ENCODE results near the gene THBS2. TPM values are rescaled to one million over a fixed set of nuclear protein-coding genes. Genes with fewer than 3 reads are reported as not detected.
"Not testable (repeated sequence)": the region's sequence is repeated elsewhere in the genome, so short reads cannot be mapped to it uniquely, and the experiment has no call there.

Gene THBS2
- 86.4 TPM for total RNA-seq

DNA sequence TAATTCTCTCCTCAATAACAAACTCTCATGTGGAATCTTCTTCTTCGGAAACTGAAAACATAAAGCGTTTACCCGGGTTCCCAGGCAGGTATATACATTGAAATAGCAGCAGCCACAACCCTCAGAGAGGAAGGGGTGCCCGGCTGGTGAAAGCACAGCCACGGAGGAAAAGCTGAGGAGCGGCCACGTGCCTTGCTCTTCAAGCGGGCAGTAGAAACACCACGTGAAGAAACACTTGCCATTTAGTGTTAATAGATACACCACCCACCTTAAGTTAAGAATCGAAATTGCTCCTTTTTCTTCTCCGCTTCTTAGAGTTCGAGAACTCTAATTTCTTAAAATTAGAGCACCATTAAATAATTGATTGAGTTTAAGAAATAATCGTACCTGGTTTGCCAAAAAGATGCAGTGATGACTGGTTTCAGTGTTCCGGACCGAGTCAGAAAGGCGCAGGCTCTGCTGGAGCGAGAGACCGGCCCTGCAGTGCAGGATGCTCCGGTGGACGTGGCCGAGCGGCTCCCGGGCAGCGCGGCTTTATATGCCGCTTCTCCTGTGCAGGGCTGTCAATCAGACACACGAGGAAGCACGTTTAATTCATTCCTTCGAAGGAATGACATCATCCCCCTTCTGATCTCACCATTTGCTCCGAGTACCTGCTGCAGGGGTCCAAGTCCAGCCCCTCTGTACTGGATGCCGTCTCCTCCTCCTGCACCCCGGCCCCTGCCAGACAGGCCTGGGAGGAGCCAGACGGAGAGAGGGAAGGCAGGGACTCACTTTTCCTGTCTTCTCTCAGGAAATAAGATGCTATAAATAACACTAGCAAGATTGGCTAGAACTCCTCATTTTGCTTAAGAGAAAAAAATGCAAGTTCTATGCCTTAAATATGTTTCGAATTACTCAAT is at the start of gene THBS2:
TSS of gene THBS2 (minus strand) at position 510 of the 902 bp plus-strand sequence. CDS start 3,062 bp downstream, outside the sequence.
- Histone ChIP-seq H3K9me3 (no peaks in the 10 kb centered on the region), H3K36me3 (peaks cover 0 to 6% of the 10 kb centered on the region in 2 donors), H3K27me3 (no peaks in the 10 kb centered on the region), H3K4me3 (peak within 1 kb of the TSS; percentile 51 to 52), H3K4me1 (peaks cover 24% of the 10 kb centered on the region), H3K27ac (peak within 1 kb of the TSS; percentile 87)
- DNase-seq (ENCODE audit: extremely low spot score in 2 of 2) = peak in 1 of 2 donors; percentile 96
- intact Hi-C loops (cut with DNase I) = no loop called here
- TF ChIP-seq POLR2A (IDR thresholded peaks at IDR 0.05) = peak in 1 of 2 donors; percentile 86
- peak; percentile 19 to 97 for TF ChIP-seq POLR2AphosphoS5 (IDR thresholded peaks at IDR 0.05; ENCODE audit: insufficient read depth in 1 of 2, low read depth in 1 of 2)
- TF ChIP-seq, protein P1, sequence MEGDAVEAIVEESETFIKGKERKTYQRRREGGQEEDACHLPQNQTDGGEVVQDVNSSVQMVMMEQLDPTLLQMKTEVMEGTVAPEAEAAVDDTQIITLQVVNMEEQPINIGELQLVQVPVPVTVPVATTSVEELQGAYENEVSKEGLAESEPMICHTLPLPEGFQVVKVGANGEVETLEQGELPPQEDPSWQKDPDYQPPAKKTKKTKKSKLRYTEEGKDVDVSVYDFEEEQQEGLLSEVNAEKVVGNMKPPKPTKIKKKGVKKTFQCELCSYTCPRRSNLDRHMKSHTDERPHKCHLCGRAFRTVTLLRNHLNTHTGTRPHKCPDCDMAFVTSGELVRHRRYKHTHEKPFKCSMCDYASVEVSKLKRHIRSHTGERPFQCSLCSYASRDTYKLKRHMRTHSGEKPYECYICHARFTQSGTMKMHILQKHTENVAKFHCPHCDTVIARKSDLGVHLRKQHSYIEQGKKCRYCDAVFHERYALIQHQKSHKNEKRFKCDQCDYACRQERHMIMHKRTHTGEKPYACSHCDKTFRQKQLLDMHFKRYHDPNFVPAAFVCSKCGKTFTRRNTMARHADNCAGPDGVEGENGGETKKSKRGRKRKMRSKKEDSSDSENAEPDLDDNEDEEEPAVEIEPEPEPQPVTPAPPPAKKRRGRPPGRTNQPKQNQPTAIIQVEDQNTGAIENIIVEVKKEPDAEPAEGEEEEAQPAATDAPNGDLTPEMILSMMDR (IDR thresholded peaks at IDR 0.05) = no peak

DNA sequence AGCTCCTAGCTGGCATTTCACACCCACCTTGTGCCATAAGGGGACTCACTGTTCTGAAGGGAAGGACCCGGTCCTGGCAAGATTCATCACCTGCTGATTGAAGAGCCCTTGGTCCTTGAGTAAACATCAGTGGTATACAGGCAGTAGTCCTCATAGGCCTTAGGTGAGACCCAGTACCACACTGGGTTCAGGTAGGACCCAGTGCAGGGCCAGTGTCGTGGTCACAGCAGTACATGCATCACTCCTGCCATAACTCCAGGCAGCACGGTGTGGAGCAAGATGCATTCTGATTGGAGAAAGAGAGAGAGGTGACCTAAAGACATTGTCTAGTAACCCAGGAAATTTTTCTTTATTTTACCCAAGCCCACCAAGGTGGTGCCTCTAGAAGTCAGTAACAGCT is 49.1 kb upstream of the THBS2 start:
- Histone ChIP-seq H3K27me3 (no peaks in the 10 kb centered on the region), H3K4me1 (no peaks in the 10 kb centered on the region), H3K27ac (no peak overlapping the region), H3K4me3 (no peak overlapping the region), H3K36me3 (no peaks in the 10 kb centered on the region), H3K9me3 (no peaks in the 10 kb centered on the region)
- intact Hi-C loops (cut with DNase I) = no loop called here
- DNase-seq (ENCODE audit: extremely low spot score in 2 of 2) = peak in 1 of 2 donors; percentile 56
- TF ChIP-seq POLR2AphosphoS5 (IDR thresholded peaks at IDR 0.05; ENCODE audit: insufficient read depth in 1 of 2, low read depth in 1 of 2) (no peak), POLR2A (IDR thresholded peaks at IDR 0.05) (no peak)
- TF ChIP-seq, protein P1 (IDR thresholded peaks at IDR 0.05) = no peak

DNA sequence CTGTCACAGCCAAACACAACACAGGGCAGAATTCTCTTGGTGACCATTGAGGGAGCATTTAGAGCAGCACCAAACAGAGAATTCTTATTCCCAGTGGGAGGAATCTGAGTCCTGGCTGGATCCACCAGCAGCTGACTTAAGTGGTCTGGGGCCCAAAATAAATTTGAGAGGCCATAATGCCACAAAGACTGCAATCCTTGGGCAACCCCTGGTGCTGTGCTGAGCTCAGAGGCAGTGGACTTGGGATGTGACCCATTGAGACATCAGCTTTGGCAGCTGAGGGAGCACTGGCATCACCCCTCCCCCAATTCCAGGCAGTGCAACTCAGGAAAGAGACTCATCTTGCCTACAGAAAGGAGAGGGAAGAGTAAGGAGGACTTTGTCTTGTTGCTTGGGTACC is 48.6 kb upstream of the THBS2 start:
- Histone ChIP-seq H3K27me3 (no peaks in the 10 kb centered on the region), H3K27ac (no peak overlapping the region), H3K4me1 (no peaks in the 10 kb centered on the region), H3K9me3 (no peaks in the 10 kb centered on the region), H3K36me3 (no peaks in the 10 kb centered on the region), H3K4me3 (no peak overlapping the region)
- TF ChIP-seq POLR2AphosphoS5 (IDR thresholded peaks at IDR 0.05; ENCODE audit: insufficient read depth in 1 of 2, low read depth in 1 of 2) = no peak
- TF ChIP-seq POLR2A (IDR thresholded peaks at IDR 0.05) = no peak
- TF ChIP-seq, protein P1 (IDR thresholded peaks at IDR 0.05) = no peak
- intact Hi-C loops (cut with DNase I) = no loop called here
- peak in 1 of 2 donors; percentile 40 for DNase-seq (ENCODE audit: extremely low spot score in 2 of 2)

DNA sequence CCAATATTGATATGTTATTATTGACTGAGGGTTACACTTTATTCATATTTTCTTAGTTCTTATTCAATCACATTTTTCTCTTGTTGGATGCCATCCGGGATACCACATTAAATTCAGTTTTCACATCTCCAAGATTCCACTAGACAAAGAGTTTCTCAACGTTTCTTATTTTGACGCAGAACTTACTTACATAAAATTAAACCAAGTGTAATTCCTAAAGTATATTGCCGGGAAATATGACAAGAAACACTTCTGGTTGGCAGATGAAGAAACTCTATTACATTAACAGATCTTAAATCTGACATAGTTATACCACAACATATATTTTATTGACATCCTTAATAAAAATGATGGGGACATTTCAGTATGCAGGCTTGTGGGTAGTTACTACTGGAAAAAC is 47.3 kb upstream of the THBS2 start:
- TF ChIP-seq POLR2A (IDR thresholded peaks at IDR 0.05) = no peak
- Histone ChIP-seq H3K9me3 (no peaks in the 10 kb centered on the region), H3K4me3 (no peak overlapping the region), H3K36me3 (no peaks in the 10 kb centered on the region), H3K27ac (no peak overlapping the region), H3K27me3 (no peaks in the 10 kb centered on the region), H3K4me1 (no peaks in the 10 kb centered on the region)
- intact Hi-C loops (cut with DNase I) = no loop called here
- no peak for DNase-seq (ENCODE audit: extremely low spot score in 2 of 2)

DNA sequence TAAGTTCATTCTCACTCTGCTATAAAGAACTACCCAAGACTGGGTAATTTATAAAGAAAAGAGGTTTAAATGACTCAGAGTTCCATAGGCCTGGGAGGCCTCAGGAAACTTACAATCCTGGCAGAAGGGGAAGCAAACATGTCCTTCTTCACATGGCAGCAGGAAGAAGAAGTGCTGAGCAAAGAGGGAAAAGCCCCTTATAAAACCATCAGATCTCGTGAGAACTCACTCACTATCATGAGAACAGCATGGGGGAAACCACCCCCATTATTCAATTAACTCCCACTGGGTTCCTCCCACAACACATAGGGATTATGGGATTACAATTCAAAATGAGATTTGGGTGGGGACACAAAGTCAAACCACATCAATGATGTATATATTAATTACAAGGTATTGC is 45.0 kb upstream of the THBS2 start:
- intact Hi-C loops (cut with DNase I); H3K4me3 ChIP-seq; H3K27ac ChIP-seq; DNase-seq (ENCODE audit: extremely low spot score in 2 of 2); H3K4me1 ChIP-seq; H3K36me3 ChIP-seq; H3K9me3 ChIP-seq; H3K27me3 ChIP-seq: not testable (repeated sequence)

DNA sequence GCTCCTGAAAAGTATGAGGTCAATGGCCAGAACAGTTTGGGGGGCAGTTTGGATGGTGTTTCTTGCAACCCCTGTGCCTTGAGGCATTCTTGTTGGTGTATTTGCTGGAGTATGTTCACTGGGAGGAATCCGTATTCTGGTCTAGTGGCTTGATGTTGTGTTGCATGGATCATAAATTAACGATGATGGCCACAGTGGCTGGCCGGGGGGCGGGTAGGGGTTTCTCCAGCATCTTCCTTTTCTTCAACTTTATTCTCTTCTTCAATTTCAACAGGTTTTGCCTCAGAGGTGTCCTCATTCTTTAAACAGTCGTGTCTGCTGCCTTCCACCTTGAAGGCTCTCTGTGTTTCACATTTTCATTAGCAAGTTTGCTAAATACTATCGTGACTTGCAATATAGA is 43.0 kb upstream of the THBS2 start:
- no peak overlapping the region for H3K4me3 ChIP-seq
- no peak for DNase-seq (ENCODE audit: extremely low spot score in 2 of 2)

More for the DNA sequence above, 43.0 kb upstream of the THBS2 start:
- Histone ChIP-seq H3K36me3 (no peaks in the 10 kb centered on the region), H3K27me3 (no peaks in the 10 kb centered on the region), H3K27ac (no peak overlapping the region), H3K9me3 (no peaks in the 10 kb centered on the region), H3K4me1 (peaks cover 21% of the 10 kb centered on the region)
- intact Hi-C loops (cut with DNase I) = no loop called here
- no peak for TF ChIP-seq POLR2AphosphoS5 (IDR thresholded peaks at IDR 0.05; ENCODE audit: insufficient read depth in 1 of 2, low read depth in 1 of 2)
- TF ChIP-seq, protein P1 (IDR thresholded peaks at IDR 0.05) = no peak
- no peak for TF ChIP-seq POLR2A (IDR thresholded peaks at IDR 0.05)

Measured in vagina (tissue), 2 donors.